Fibroblast of lung (primary cell): ENCODE results near the gene SYMPK. TPM values are rescaled to one million over a fixed set of nuclear protein-coding genes. Genes with fewer than 3 reads are reported as not detected.

Experiments
- DNase-seq, 2 donors: peaks; one replicate each; pipeline versions ENCODE4 v3.0.0 to v3.0.0-alpha.2; 2010; ENCODE audit warnings: low read depth in 2 of 2
- H2AFZ ChIP-seq: 2 replicates; pipeline ENCODE4 v1.5.1; 2012; ENCODE audit warnings: low read length, control low read depth, inconsistent platforms
- H3K27ac ChIP-seq: 2 replicates; pipeline ENCODE4 v1.5.1; 2011; ENCODE audit warnings: low read length, control low read depth; ENCODE audit not compliant: insufficient read depth
- H3K27me3 ChIP-seq: 2 replicates; pipeline ENCODE4 v1.5.1; 2011; ENCODE audit warnings: mild to moderate bottlenecking, low read length; ENCODE audit not compliant: control insufficient read depth, insufficient read depth
- H3K36me3 ChIP-seq: 2 replicates; pipeline ENCODE4 v1.5.1; 2011; ENCODE audit warnings: low read length; ENCODE audit not compliant: control insufficient read depth, insufficient read depth
- H3K4me1 ChIP-seq: 2 replicates; pipeline ENCODE4 v1.5.1; 2011; ENCODE audit warnings: low read length; ENCODE audit not compliant: control insufficient read depth, insufficient read depth; ENCODE audit errors: extremely low read depth
- H3K4me2 ChIP-seq: 2 replicates; pipeline ENCODE4 v1.5.1; 2011; ENCODE audit warnings: low read length, control low read depth; ENCODE audit not compliant: insufficient read depth; ENCODE audit errors: extremely low read depth
- H3K4me3 ChIP-seq, 4 experiments: fragments of 200-600 bp in 1 of 4; sonication (generic) in 1 of 4; replicated peaks in 1 of 4; 2 replicates each; pipeline ENCODE4 v1.5.1; 2011 to 2016; ENCODE audit warnings: low read length in 4 of 4, low read depth in 3 of 4, mild to moderate bottlenecking in 3 of 4, control low read depth in 2 of 4, inconsistent platforms in 1 of 4, mixed read lengths in 1 of 4; ENCODE audit not compliant: insufficient read depth in 1 of 4; ENCODE audit errors: control extremely low read depth in 1 of 4
- H3K79me2 ChIP-seq: 2 replicates; pipeline ENCODE4 v1.5.1; 2012; ENCODE audit warnings: mild to moderate bottlenecking, low read length, inconsistent platforms; ENCODE audit not compliant: control insufficient read depth, insufficient read depth
- H3K9ac ChIP-seq: 2 replicates; pipeline ENCODE4 v1.5.1; 2011; ENCODE audit warnings: mild to moderate bottlenecking, low read length, control low read depth; ENCODE audit not compliant: insufficient read depth
- H3K9me3 ChIP-seq: 2 replicates; pipeline ENCODE4 v1.5.1; 2012; ENCODE audit warnings: low read depth, low read length; ENCODE audit not compliant: control insufficient read depth, insufficient read depth
- H4K20me1 ChIP-seq: 2 replicates; pipeline ENCODE4 v1.5.1; 2011; ENCODE audit warnings: low read length; ENCODE audit not compliant: control insufficient read depth, insufficient read depth; ENCODE audit errors: extremely low read depth
- EZH2 ChIP-seq: IDR thresholded peaks from 2 replicates; pipeline ENCODE4 v1.5.1; 2012; ENCODE audit warnings: low read length, control low read depth, mild to moderate bottlenecking; ENCODE audit errors: missing control alignments
- polyA plus RNA-seq, 2 donors: library from polyadenylated mRNA; depleted of rRNA in 1 of 2; stranded (reverse) in 1 of 2; unstranded in 1 of 2; fragments of >200 nt; gene quantifications; 2 replicates each; pipeline ENCODE4 v1.2.1, GENCODE V29; 2011 to 2012; ENCODE audit warnings: missing spikeins in 1 of 2
- total RNA-seq: library from RNA; depleted of rRNA; stranded (reverse); fragments of >200 nt; gene quantifications from 2 replicates; pipeline ENCODE4 v1.2.1, GENCODE V29; 2014
- TF ChIP-seq, protein P1 (sequence below), 2 donors: IDR thresholded peaks in 1 of 2; conservative IDR thresholded peaks in 1 of 2; 1 replicate in 1 of 2; 2 replicates in 1 of 2; pipeline ENCODE4 v1.5.1; 2011 to 2012; ENCODE audit warnings: low read length in 2 of 2, control low read depth in 1 of 2, inconsistent platforms in 1 of 2, low read depth in 1 of 2, mild to moderate bottlenecking in 1 of 2

SYMPK gene
- total and polyA plus RNA-seq, 2 donors (not counting 1 experiment from before 2014, with no cell fraction given): 32.2 to 48.2 TPM

- no peaks in the 10 kb centered on the region for H3K9me3 ChIP-seq
- peaks cover under 1% of the 10 kb centered on the region for H3K79me2 ChIP-seq
- H2AFZ ChIP-seq: no peak overlapping the region
- no peaks in the 10 kb centered on the region for H3K27me3 ChIP-seq
- TF ChIP-seq, protein P1, sequence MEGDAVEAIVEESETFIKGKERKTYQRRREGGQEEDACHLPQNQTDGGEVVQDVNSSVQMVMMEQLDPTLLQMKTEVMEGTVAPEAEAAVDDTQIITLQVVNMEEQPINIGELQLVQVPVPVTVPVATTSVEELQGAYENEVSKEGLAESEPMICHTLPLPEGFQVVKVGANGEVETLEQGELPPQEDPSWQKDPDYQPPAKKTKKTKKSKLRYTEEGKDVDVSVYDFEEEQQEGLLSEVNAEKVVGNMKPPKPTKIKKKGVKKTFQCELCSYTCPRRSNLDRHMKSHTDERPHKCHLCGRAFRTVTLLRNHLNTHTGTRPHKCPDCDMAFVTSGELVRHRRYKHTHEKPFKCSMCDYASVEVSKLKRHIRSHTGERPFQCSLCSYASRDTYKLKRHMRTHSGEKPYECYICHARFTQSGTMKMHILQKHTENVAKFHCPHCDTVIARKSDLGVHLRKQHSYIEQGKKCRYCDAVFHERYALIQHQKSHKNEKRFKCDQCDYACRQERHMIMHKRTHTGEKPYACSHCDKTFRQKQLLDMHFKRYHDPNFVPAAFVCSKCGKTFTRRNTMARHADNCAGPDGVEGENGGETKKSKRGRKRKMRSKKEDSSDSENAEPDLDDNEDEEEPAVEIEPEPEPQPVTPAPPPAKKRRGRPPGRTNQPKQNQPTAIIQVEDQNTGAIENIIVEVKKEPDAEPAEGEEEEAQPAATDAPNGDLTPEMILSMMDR (conservative IDR thresholded peaks at IDR 0.05 in 1 of 2, IDR thresholded peaks at IDR 0.05 in 1 of 2; ENCODE audit: low read depth in 1 of 2, low read length in 2 of 2): no peak
- TF ChIP-seq EZH2: no peak
- no peak for DNase-seq
- H3K4me3 ChIP-seq: no peak overlapping the region
- H3K4me2 ChIP-seq: no peak overlapping the region
- peaks cover 12% of the 10 kb centered on the region for H3K4me1 ChIP-seq
- no peaks in the 10 kb centered on the region for H4K20me1 ChIP-seq
- H3K9ac ChIP-seq: no peak overlapping the region
- H3K36me3 ChIP-seq: peaks cover 14% of the 10 kb centered on the region
- H3K27ac ChIP-seq: no peak overlapping the region
Observed at GRCh38 chr19:45771311-45771933, 91.5 kb downstream of the SYMPK start.

DNA sequence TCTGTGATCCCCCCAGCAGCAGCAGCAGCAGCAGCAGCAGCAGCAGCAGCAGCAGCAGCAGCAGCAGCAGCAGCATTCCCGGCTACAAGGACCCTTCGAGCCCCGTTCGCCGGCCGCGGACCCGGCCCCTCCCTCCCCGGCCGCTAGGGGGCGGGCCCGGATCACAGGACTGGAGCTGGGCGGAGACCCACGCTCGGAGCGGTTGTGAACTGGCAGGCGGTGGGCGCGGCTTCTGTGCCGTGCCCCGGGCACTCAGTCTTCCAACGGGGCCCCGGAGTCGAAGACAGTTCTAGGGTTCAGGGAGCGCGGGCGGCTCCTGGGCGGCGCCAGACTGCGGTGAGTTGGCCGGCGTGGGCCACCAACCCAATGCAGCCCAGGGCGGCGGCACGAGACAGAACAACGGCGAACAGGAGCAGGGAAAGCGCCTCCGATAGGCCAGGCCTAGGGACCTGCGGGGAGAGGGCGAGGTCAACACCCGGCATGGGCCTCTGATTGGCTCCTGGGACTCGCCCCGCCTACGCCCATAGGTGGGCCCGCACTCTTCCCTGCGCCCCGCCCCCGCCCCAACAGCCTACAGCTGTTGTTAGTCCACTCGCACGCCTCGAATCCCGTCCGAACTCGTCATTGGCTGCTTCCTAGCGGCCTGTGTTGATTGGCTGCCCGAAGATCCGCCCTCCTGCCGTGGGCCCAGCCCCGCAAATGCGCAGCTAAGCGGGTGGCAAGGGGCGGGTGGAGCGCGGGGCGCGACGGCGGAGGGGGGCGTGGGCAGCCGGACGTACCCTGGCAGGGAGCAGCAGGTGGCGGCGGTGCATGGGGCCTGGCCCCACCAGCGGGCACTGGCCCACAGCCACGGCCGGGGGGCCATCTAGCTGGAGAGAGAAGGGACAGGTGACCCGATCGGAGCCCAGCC lies 92.5 kb downstream of the SYMPK start:
- TF ChIP-seq, protein P1 (conservative IDR thresholded peaks at IDR 0.05 in 1 of 2, IDR thresholded peaks at IDR 0.05 in 1 of 2; ENCODE audit: low read depth in 1 of 2, low read length in 2 of 2): peak; percentile 63 to 66
- TF ChIP-seq EZH2: no peak
- peak overlapping the region; percentile 96 for H3K4me2 ChIP-seq
- H3K79me2 ChIP-seq: peaks cover 4% of the 10 kb centered on the region
- H2AFZ ChIP-seq: no peak overlapping the region
- H3K4me1 ChIP-seq: peaks cover 18% of the 10 kb centered on the region
- DNase-seq: peak; percentile 98
- peak overlapping the region; percentile 48 to 68 (median 60) for H3K4me3 ChIP-seq
- peak overlapping the region; percentile 80 for H3K27ac ChIP-seq
- H3K36me3 ChIP-seq: peaks cover 14% of the 10 kb centered on the region
- no peaks in the 10 kb centered on the region for H4K20me1 ChIP-seq
- H3K27me3 ChIP-seq: no peaks in the 10 kb centered on the region
- peak overlapping the region; percentile 50 for H3K9ac ChIP-seq
- H3K9me3 ChIP-seq: no peaks in the 10 kb centered on the region

DNA sequence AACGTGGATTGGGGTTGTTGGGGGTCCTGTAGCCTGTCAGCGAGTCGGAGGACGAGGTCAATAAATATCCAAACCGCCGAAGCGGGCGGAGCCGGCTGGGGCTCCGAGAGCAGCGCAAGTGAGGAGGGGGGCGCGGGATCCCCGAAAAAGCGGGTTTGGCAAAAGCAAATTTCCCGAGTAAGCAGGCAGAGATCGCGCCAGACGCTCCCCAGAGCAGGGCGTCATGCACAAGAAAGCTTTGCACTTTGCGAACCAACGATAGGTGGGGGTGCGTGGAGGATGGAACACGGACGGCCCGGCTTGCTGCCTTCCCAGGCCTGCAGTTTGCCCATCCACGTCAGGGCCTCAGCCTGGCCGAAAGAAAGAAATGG lies 93.1 kb downstream of the SYMPK start:
- Histone ChIP-seq H3K4me1 (peaks cover 20% of the 10 kb centered on the region), H3K36me3 (peaks cover 16% of the 10 kb centered on the region), H3K27ac (peak overlapping the region; percentile 80), H3K27me3 (no peaks in the 10 kb centered on the region), H2AFZ (no peak overlapping the region), H3K9ac (peak overlapping the region; percentile 50), H3K79me2 (peaks cover 4% of the 10 kb centered on the region), H3K9me3 (no peaks in the 10 kb centered on the region), H4K20me1 (no peaks in the 10 kb centered on the region), H3K4me3 (peak overlapping the region; percentile 48 to 68 (median 60)), H3K4me2 (peak overlapping the region; percentile 96)
- TF ChIP-seq, protein P1 (conservative IDR thresholded peaks at IDR 0.05 in 1 of 2, IDR thresholded peaks at IDR 0.05 in 1 of 2; ENCODE audit: low read depth in 1 of 2, low read length in 2 of 2): no peak
- TF ChIP-seq EZH2: no peak
- DNase-seq: no peak
